ENCODE measurements around the gene RHEX.

RHEX gene

GRCh38 chr1:206116191-206116872 lies 63.4 kb downstream of the RHEX start:
- DNase-seq: no peak

GRCh38 chr1:206116873-206117150 lies 63.8 kb downstream of the RHEX start:
- DNase-seq: no peak

- peak in 14 of 56 donors; percentile 3 to 37 (median 16) for DNase-seq
Measured at GRCh38 chr1:206117151-206117948, 64.4 kb downstream of the RHEX start, which contains the start of gene AVPR1B. Gene AVPR1B, minus strand, starts transcription at chr1:206117388. Its CDS starts 498 bp downstream, at chr1:206116890.

GRCh38 chr1:206120406-206120805 lies 67.4 kb downstream of the RHEX start:
- DNase-seq: no peak

GRCh38 chr1:206121269-206121668 lies 68.3 kb downstream of the RHEX start:
- DNase-seq: no peak

GRCh38 chr1:206122686-206123085 lies 69.7 kb downstream of the RHEX start:
- no peak for DNase-seq

- no peak for DNase-seq
Measured at GRCh38 chr1:206125346-206125745, 72.4 kb downstream of the RHEX start.

GRCh38 chr1:206127336-206127735 lies 74.4 kb downstream of the RHEX start:
- DNase-seq: no peak

- no peak for DNase-seq
Measured at GRCh38 chr1:206128196-206128595, 75.2 kb downstream of the RHEX start.

GRCh38 chr1:206131037-206131436 lies 78.1 kb downstream of the RHEX start:
- no peak for DNase-seq

- DNase-seq: no peak
Measured at GRCh38 chr1:206133751-206134415, 80.9 kb downstream of the RHEX start.

- no peak for DNase-seq
Measured at GRCh38 chr1:206135248-206135647, 82.3 kb downstream of the RHEX start.

GRCh38 chr1:206136241-206136640 lies 83.3 kb downstream of the RHEX start:
- DNase-seq: no peak

- no peak for DNase-seq
Measured at GRCh38 chr1:206142011-206142410, 89.0 kb downstream of the RHEX start.

- DNase-seq: no peak
Measured at GRCh38 chr1:206142770-206143169, 89.8 kb downstream of the RHEX start.

GRCh38 chr1:206143537-206144172 lies 90.7 kb downstream of the RHEX start:
- no peak for DNase-seq

GRCh38 chr1:206144605-206145004 lies 91.6 kb downstream of the RHEX start:
- DNase-seq: no peak

- no peak for DNase-seq
Measured at GRCh38 chr1:206145771-206146290, 92.9 kb downstream of the RHEX start.

All from amygdala (tissue), 56 donors.